Stimulated activated CD4-positive, alpha-beta T cell treated with anti-CD3 and anti-CD28 coated beads, Interleukin-12 subunit alpha, Interleukin-12 subunit beta, amount 100 ng/mL, for 24 hours (primary cell): ENCODE data around the gene BSPH1.
"Not testable (repeated sequence)": the region's sequence is repeated elsewhere in the genome, so short reads cannot be mapped to it uniquely, and the experiment has no call there.

Experiments
- DNase-seq, 2 experiments: peaks; one replicate each; pipeline ENCODE4 v3.0.0-alpha.2; 2020; ENCODE audit warnings: low read depth in 2 of 2

Gene BSPH1

GRCh38 chr19:47920107-47920506 lies 71.9 kb downstream of the BSPH1 start:
- DNase-seq = not testable (repeated sequence)
